Measurements from ENCODE around the gene ANKRD34C. TPM values are rescaled to one million over a fixed set of nuclear protein-coding genes. Genes with fewer than 3 reads are reported as not detected.

ANKRD34C gene
- polyA plus RNA-seq, 1 donor from 2014 or later = not detected

DNA sequence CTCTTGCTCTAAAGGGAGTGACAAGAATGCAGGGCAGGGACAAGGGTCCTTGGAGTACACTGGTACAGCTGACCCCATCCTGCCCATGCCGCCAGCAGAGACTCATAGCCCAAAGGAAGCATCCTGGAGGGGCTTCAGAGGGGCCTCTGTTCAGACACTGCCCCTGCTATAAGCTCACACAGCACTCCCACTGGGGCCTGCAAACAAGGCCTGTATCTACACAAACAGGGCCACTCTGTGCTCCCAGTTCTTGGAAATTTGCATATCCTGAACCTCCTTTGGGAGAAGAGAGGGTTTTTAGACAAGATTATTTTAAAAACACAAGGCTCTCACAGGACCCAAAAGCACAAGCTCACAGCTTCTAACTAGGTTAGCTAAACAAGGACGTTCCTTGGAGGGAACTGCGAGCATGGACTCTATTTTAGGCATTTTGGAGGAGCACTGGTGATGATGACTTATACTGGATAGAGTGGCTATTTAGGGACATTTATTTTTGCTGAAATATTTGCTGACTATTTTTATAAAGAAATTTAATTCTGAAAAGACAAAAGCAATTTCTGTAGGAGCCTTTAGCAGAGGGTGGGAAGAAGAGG is 16.4 kb upstream of the ANKRD34C start:
- no peaks in the 10 kb centered on the region for H3K27me3 ChIP-seq (ENCODE audit: insufficient read depth, low read depth, low read length)
- H4K20me1 ChIP-seq (ENCODE audit: insufficient read depth) = no peaks in the 10 kb centered on the region
- no peaks in the 10 kb centered on the region for H3K79me2 ChIP-seq (replicated peaks; ENCODE audit: insufficient read depth, low read length)
- H3K9me3 ChIP-seq (ENCODE audit: low read length) = no peaks in the 10 kb centered on the region
- no peak overlapping the region for H3K4me2 ChIP-seq (ENCODE audit: low read length)
- H2AFZ ChIP-seq (ENCODE audit: low read depth, low read length) = no peak overlapping the region
- no peak overlapping the region for H3K9ac ChIP-seq (ENCODE audit: low read length)
- TF ChIP-seq REST (IDR thresholded peaks at IDR 0.05; ENCODE audit: borderline replicate concordance) (no peak), TAF1 (IDR thresholded peaks at IDR 0.05; ENCODE audit: low read depth) (no peak), EP300 (conservative IDR thresholded peaks at IDR 0.05; ENCODE audit: poor library complexity, severe bottlenecking) (no peak), POLR2AphosphoS5 (IDR thresholded peaks at IDR 0.05) (no peak), EZH2 (IDR thresholded peaks at IDR 0.05; ENCODE audit: borderline replicate concordance, insufficient read depth, low read length, poor library complexity, severe bottlenecking) (no peak), SMC3 (conservative IDR thresholded peaks at IDR 0.05; ENCODE audit: poor library complexity) (no peak), MXI1 (conservative IDR thresholded peaks at IDR 0.05; ENCODE audit: poor library complexity, severe bottlenecking) (no peak), RAD21 (conservative IDR thresholded peaks at IDR 0.05) (no peak)
- TF ChIP-seq, protein P1, sequence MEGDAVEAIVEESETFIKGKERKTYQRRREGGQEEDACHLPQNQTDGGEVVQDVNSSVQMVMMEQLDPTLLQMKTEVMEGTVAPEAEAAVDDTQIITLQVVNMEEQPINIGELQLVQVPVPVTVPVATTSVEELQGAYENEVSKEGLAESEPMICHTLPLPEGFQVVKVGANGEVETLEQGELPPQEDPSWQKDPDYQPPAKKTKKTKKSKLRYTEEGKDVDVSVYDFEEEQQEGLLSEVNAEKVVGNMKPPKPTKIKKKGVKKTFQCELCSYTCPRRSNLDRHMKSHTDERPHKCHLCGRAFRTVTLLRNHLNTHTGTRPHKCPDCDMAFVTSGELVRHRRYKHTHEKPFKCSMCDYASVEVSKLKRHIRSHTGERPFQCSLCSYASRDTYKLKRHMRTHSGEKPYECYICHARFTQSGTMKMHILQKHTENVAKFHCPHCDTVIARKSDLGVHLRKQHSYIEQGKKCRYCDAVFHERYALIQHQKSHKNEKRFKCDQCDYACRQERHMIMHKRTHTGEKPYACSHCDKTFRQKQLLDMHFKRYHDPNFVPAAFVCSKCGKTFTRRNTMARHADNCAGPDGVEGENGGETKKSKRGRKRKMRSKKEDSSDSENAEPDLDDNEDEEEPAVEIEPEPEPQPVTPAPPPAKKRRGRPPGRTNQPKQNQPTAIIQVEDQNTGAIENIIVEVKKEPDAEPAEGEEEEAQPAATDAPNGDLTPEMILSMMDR (IDR thresholded peaks at IDR 0.05; ENCODE audit: poor library complexity, severe bottlenecking) = no peak
- no peak overlapping the region for H3K4me3 ChIP-seq (ENCODE audit: low read length)
- no peaks in the 10 kb centered on the region for H3F3A ChIP-seq (ENCODE audit: insufficient read depth, low read length, poor library complexity, severe bottlenecking)
- H3K27ac ChIP-seq (ENCODE audit: low read length) = no peak overlapping the region
- H3K9me2 ChIP-seq (ENCODE audit: insufficient read depth, low read length) = no peaks in the 10 kb centered on the region
- H3K36me3 ChIP-seq (ENCODE audit: insufficient read depth, low read length) = no peaks in the 10 kb centered on the region

DNA sequence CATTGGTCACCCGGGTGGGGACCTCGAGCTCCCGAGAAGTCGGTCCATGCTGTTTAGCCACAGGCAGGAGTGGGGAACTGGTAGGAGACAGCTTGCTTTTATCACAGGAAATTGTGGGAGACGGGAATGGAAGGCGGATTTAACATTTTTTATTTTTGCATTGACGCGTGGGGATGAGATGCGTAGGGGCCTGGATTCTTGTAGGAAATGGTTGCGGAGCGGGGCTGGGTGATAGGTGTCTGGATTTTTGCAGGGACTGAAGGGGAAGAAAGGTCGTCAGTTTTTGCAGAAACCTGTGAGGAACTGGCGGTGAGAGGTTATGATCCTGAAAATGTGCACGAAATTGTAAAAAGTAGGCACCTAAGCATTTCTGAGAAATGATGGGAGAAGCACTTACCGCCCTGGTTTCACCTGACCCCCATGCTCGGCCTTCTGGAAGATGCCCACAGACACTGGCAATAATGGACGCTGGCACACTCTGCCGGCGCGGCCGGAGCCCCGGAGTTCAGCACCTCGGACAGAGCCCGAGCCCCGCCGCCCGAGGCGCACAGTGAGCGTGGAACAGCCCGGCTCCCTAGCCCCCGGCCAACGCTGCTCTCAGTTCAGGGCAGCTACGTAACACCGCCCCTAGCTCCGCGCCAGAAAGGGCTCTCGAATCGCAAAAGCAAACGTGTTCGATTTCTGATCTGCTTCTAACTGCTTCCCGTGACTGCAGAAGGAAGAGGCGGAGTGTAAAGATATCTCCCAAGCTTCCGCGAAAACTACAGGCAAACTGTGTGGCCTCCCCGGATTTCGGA is 928 bp downstream of the ANKRD34C start:
- Histone ChIP-seq H3K79me2 (replicated peaks; ENCODE audit: insufficient read depth, low read length) (no peaks in the 10 kb centered on the region), H3K9ac (ENCODE audit: low read length) (no peak overlapping the region), H3K27ac (ENCODE audit: low read length) (no peak overlapping the region), H3F3A (ENCODE audit: insufficient read depth, low read length, poor library complexity, severe bottlenecking) (no peaks in the 10 kb centered on the region), H3K9me2 (ENCODE audit: insufficient read depth, low read length) (no peaks in the 10 kb centered on the region), H3K36me3 (ENCODE audit: insufficient read depth, low read length) (no peaks in the 10 kb centered on the region), H3K4me2 (ENCODE audit: low read length) (no peak overlapping the region), H2AFZ (ENCODE audit: low read depth, low read length) (no peak overlapping the region), H3K4me3 (ENCODE audit: low read length) (peak overlapping the region; percentile 63), H4K20me1 (ENCODE audit: insufficient read depth) (no peaks in the 10 kb centered on the region), H3K9me3 (ENCODE audit: low read length) (no peaks in the 10 kb centered on the region), H3K27me3 (ENCODE audit: insufficient read depth, low read depth, low read length) (peaks cover 86% of the 10 kb centered on the region)
- TF ChIP-seq RAD21 (conservative IDR thresholded peaks at IDR 0.05) (no peak), REST (IDR thresholded peaks at IDR 0.05; ENCODE audit: borderline replicate concordance) (peak; percentile 91)

Data from neural cell (in vitro differentiated cells).